MCF 10A (cell line): ENCODE measurements around the gene GEN1. TPM values are rescaled to one million over a fixed set of nuclear protein-coding genes. Genes with fewer than 3 reads are reported as not detected.

Source experiments
- BruUV-seq: library from RNA; stranded (reverse); fragments of 400-500 nt; replicated peaks from 2 replicates; lab custom pipeline; 2021; lab: Mats Ljungman, UMichigan
- CTCF ChIA-PET: fragments of 300-600 bp; sonication (Branson Sonifier 250); formaldehyde crosslinking; extraction: SDS; loops from one replicate; lab custom pipeline; 2021; ENCODE audit warnings: antibody characterized with exemption, inconsistent platforms; lab: Yijun Ruan, JAX
- POLR2A ChIA-PET: fragments of 300-600, 350-650 bp; sonication (Branson Sonifier 250); formaldehyde crosslinking; extraction: SDS; loops from one replicate; lab custom pipeline; 2020; ENCODE audit warnings: antibody characterized with exemption, inconsistent platforms; lab: Yijun Ruan, JAX
- DNase-seq: peaks from one replicate; pipeline ENCODE4 v3.0.0-alpha.2; 2018; ENCODE audit not compliant: unreplicated experiment
- H3K27ac Mint-ChIP-seq: one replicate; pipeline ENCODE4 v1.8.0; 2022; ENCODE audit warnings: mild to moderate bottlenecking, low read depth, mixed read lengths; ENCODE audit not compliant: unreplicated experiment
- H3K27me3 Mint-ChIP-seq: one replicate; pipeline ENCODE4 v1.8.0; 2022; ENCODE audit warnings: mixed read lengths; ENCODE audit not compliant: insufficient read depth, unreplicated experiment
- H3K36me3 Mint-ChIP-seq: one replicate; pipeline ENCODE4 v1.8.0; 2022; ENCODE audit warnings: mild to moderate bottlenecking, moderate library complexity, mixed read lengths; ENCODE audit not compliant: insufficient read depth, unreplicated experiment
- H3K4me1 Mint-ChIP-seq: one replicate; pipeline ENCODE4 v1.8.0; 2022; ENCODE audit warnings: mixed read lengths; ENCODE audit not compliant: insufficient read depth, unreplicated experiment
- H3K4me3 Mint-ChIP-seq: one replicate; pipeline ENCODE4 v1.8.0; 2022; ENCODE audit warnings: mild to moderate bottlenecking, moderate library complexity, mixed read lengths; ENCODE audit not compliant: unreplicated experiment
- H3K9me3 Mint-ChIP-seq: one replicate; pipeline ENCODE4 v1.8.0; 2022; ENCODE audit warnings: mixed read lengths; ENCODE audit not compliant: unreplicated experiment
- intact Hi-C: fragments of 100-400 bp; cut with micrococcal nuclease; formaldehyde crosslinking; loops from 2 replicates; pipeline ENCODE4 v1.14.1; 2022
- total RNA-seq: library from RNA; stranded (reverse); gene quantifications from 2 replicates; pipeline ENCODE4 v1.2.3, GENCODE V29; 2022
- TF ChIP-seq, protein P1 (sequence below): fragments of 200-600 bp; IDR thresholded peaks from one replicate; pipeline ENCODE4 v1.8.0; 2022; ENCODE audit warnings: antibody characterized with exemption, mild to moderate bottlenecking; ENCODE audit not compliant: unreplicated experiment

The GEN1 gene
- total RNA-seq, 1 experiment from 2014 or later = 19.8 TPM

DNA sequence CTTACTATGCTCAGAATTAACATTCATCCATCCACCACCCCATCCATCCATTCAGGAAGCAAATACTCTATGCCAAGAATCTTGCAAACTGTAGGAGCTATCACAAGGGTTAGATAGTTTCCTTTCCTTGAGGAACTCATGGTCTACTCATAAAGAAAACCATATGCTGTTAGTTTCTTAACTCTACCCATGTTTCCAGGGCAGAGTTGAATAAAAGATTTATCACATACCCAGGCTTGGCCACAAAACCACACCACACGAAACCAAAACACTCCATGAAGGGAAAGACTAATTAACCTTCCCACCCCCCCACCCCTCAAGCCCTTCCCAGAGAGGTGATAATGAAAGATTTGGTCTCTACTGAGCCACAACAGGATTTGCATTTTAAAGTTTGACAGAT, 38.6 kb downstream of the GEN1 start:
- no peaks in the 10 kb centered on the region for H3K36me3 Mint-ChIP-seq
- H3K27ac Mint-ChIP-seq = no peak overlapping the region
- POLR2A ChIA-PET = no interaction called here
- no peak overlapping the region for H3K4me3 Mint-ChIP-seq
- DNase-seq = no peak
- H3K27me3 Mint-ChIP-seq = no peaks in the 10 kb centered on the region
- intact Hi-C loops = no loop called here
- BruUV-seq = no TSS peak
- CTCF ChIA-PET = no interaction called here
- H3K4me1 Mint-ChIP-seq = no peaks in the 10 kb centered on the region
- TF ChIP-seq, protein P1, sequence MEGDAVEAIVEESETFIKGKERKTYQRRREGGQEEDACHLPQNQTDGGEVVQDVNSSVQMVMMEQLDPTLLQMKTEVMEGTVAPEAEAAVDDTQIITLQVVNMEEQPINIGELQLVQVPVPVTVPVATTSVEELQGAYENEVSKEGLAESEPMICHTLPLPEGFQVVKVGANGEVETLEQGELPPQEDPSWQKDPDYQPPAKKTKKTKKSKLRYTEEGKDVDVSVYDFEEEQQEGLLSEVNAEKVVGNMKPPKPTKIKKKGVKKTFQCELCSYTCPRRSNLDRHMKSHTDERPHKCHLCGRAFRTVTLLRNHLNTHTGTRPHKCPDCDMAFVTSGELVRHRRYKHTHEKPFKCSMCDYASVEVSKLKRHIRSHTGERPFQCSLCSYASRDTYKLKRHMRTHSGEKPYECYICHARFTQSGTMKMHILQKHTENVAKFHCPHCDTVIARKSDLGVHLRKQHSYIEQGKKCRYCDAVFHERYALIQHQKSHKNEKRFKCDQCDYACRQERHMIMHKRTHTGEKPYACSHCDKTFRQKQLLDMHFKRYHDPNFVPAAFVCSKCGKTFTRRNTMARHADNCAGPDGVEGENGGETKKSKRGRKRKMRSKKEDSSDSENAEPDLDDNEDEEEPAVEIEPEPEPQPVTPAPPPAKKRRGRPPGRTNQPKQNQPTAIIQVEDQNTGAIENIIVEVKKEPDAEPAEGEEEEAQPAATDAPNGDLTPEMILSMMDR = no peak
- H3K9me3 Mint-ChIP-seq = no peaks in the 10 kb centered on the region

DNA sequence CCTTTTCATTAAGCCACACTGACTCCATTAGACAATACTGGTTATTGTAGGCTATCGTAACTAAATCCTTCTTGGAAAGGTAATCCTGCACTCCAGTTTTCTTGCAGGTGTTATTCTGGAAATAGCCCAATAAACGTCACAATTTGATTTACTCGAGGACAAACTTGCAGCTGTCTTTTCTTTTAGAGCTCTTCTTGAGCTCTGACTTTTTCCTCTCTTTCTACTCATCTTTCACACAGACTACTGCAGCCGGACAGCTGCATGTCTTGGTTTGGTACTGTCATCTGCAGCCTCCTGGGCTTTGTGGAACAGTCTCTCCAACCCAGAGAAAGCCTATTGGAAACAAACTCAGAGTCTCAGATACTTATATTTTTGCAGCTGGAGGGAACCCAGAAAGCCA, 39.4 kb downstream of the GEN1 start:
- Mint-ChIP-seq H3K4me3 (no peak overlapping the region), H3K36me3 (no peaks in the 10 kb centered on the region), H3K27ac (no peak overlapping the region), H3K4me1 (no peaks in the 10 kb centered on the region), H3K9me3 (no peaks in the 10 kb centered on the region), H3K27me3 (no peaks in the 10 kb centered on the region)
- ChIA-PET POLR2A (no interaction called here), CTCF (interaction anchor here (0.7 to 0.9 kb wide), 2 partner anchors 9 to 11 kb away, joined by 3 to 4 read pairs; no protein-coding TSS in a partner anchor)
- BruUV-seq = no TSS peak
- intact Hi-C loops = no loop called here
- no peak for DNase-seq
- TF ChIP-seq, protein P1 = no peak

DNA sequence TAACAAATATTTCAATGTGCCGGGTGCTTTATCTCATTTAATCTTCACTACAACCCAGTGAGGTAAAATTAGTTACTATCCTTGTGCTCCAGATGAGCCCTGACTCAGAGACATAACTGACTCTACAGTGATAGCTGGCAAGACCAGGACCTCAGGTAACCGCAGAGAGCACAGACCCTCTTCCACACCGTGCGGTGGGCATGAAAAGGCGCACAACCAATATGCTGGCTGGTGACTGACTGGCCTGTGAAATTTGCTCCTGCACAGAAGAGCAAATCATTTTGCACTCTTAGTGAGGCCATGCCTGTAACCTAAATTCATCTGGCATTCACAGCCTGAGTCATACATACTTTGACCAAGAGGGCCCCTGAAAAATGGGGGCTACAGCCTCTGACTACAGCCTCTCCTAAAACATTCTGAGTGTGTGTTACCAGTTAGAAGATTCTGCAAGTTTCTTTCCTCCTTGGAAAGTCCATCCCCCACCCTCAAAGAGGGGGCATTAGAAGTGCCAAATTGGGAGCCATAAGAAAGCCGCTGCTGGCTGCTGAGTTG, 39.9 kb downstream of the GEN1 start:
- no peak for DNase-seq
- no peaks in the 10 kb centered on the region for H3K4me1 Mint-ChIP-seq
- H3K4me3 Mint-ChIP-seq = no peak overlapping the region
- no peaks in the 10 kb centered on the region for H3K9me3 Mint-ChIP-seq
- BruUV-seq = no TSS peak
- H3K27ac Mint-ChIP-seq = no peak overlapping the region
- intact Hi-C loops = no loop called here
- no peaks in the 10 kb centered on the region for H3K36me3 Mint-ChIP-seq
- H3K27me3 Mint-ChIP-seq = no peaks in the 10 kb centered on the region
- ChIA-PET POLR2A (no interaction called here), CTCF (interaction anchor here (0.7 to 0.9 kb wide), 2 partner anchors 9 to 12 kb away, joined by 3 to 4 read pairs; no protein-coding TSS in a partner anchor)
- TF ChIP-seq, protein P1 = no peak

DNA sequence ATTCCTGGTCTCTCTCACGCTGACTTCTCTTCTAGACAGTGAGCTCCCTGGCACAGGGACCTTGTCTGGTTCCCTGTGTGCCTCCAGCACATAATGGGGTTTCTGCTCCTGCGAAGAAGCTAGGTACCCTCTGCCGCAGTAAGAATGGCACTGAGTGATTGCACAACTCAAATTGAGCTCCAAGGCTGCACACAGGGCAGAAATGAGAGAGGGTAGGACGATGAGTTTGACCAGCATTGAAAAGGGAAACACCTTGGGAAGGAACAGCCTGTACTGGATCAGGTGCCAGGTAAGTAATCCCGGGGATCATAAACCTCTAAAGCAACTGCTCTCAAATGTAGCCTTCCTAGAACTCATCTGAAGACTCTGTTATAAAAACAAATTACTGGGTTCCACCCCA, 41.4 kb downstream of the GEN1 start:
- Mint-ChIP-seq H3K4me3 (no peak overlapping the region), H3K27ac (no peak overlapping the region), H3K9me3 (no peaks in the 10 kb centered on the region), H3K4me1 (no peaks in the 10 kb centered on the region), H3K36me3 (no peaks in the 10 kb centered on the region), H3K27me3 (no peaks in the 10 kb centered on the region)
- ChIA-PET POLR2A (interaction anchor here (0.6 to 1.0 kb wide), 2 partner anchors 20 to 24 kb away, joined by 3 read pairs; no protein-coding TSS in a partner anchor), CTCF (interaction anchor here (0.5 to 0.9 kb wide), 3 partner anchors 320 to 1084 kb away, joined by 3 to 4 read pairs (median 3); no protein-coding TSS in a partner anchor)
- TF ChIP-seq, protein P1 = no peak
- DNase-seq = no peak
- no TSS peak for BruUV-seq
- intact Hi-C loops = no loop called here
